Body of pancreas (tissue), 4 donors: ENCODE data around the gene PLEKHG2.

Source experiments
- CTCF ChIP-seq, 7 experiments: fragments of 450-650 bp in 4 of 7; fragments of 200-600 bp in 3 of 7; sonication (generic) in 3 of 7; IDR thresholded peaks; one replicate each; pipeline ENCODE4 v1.5.1; 2016 to 2019; ENCODE audit warnings: antibody characterized with exemption in 7 of 7
- POLR2A ChIP-seq, 3 donors: fragments of 450-650 bp; IDR thresholded peaks; one replicate each; pipeline ENCODE4 v1.6.1; 2016; ENCODE audit warnings: antibody characterized with exemption in 3 of 3, mild to moderate bottlenecking in 2 of 3

- TF ChIP-seq CTCF (IDR thresholded peaks at IDR 0.05) (no peak), POLR2A (IDR thresholded peaks at IDR 0.05) (peak in 2 of 3 donors; percentile 27 to 36)
Measured at GRCh38 chr19:39407660-39408391, 4.6 kb upstream of the PLEKHG2 start.
